Thyroid gland (tissue), 4 donors: ENCODE results near the gene WDR37.

ENCODE experiments used
- POLR2A ChIP-seq, 2 donors: fragments of 450-650 bp; IDR thresholded peaks; one replicate each; pipeline ENCODE4 v1.6.1; 2017; ENCODE audit warnings: antibody characterized with exemption in 2 of 2, mild to moderate bottlenecking in 2 of 2, moderate library complexity in 1 of 2
- TF ChIP-seq, protein P1 (sequence below), 6 experiments: fragments of 200-600 bp in 3 of 6; fragments of 450-650 bp in 3 of 6; sonication (generic) in 3 of 6; IDR thresholded peaks; one replicate each; pipeline ENCODE4 v1.5.1; 2016 to 2019; ENCODE audit warnings: antibody characterized with exemption in 6 of 6, mild to moderate bottlenecking in 2 of 6, inconsistent platforms in 1 of 6, moderate library complexity in 1 of 6

DNA sequence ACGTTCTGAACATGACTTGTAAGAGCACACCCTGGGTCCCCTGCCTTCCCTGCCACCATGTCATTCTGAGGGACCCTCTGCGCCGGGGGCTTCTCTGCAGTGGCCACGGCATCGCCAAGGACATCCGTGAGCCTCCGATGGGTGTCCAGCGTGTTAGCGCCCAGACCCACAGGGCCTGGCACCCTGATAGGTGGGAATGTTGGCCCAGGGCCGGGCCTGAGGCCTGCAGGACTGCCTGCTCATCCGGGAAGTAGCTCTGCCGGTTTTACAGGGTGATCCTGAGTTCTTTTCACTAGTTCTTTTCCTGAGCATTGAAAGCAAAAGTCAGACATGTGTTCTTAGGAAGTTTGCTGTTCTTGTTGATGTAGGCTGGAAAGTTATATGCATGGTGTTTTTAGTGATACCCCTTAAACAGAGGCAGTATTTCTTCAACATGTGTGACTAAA, 54.5 kb downstream of the WDR37 start:
- TF ChIP-seq, protein P1, sequence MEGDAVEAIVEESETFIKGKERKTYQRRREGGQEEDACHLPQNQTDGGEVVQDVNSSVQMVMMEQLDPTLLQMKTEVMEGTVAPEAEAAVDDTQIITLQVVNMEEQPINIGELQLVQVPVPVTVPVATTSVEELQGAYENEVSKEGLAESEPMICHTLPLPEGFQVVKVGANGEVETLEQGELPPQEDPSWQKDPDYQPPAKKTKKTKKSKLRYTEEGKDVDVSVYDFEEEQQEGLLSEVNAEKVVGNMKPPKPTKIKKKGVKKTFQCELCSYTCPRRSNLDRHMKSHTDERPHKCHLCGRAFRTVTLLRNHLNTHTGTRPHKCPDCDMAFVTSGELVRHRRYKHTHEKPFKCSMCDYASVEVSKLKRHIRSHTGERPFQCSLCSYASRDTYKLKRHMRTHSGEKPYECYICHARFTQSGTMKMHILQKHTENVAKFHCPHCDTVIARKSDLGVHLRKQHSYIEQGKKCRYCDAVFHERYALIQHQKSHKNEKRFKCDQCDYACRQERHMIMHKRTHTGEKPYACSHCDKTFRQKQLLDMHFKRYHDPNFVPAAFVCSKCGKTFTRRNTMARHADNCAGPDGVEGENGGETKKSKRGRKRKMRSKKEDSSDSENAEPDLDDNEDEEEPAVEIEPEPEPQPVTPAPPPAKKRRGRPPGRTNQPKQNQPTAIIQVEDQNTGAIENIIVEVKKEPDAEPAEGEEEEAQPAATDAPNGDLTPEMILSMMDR (IDR thresholded peaks at IDR 0.05), result no peak
- TF ChIP-seq POLR2A (IDR thresholded peaks at IDR 0.05), result no peak
